DMS79 (cell line): ENCODE measurements around the gene TRABD2A.
"Not testable (repeated sequence)": the region's sequence is repeated elsewhere in the genome, so short reads cannot be mapped to it uniquely, and the experiment has no call there.

Source experiments
- DNase-seq: peaks from one replicate; lab custom pipeline; 2025; lab: John Stamatoyannopoulos, UW

Gene TRABD2A

DNA sequence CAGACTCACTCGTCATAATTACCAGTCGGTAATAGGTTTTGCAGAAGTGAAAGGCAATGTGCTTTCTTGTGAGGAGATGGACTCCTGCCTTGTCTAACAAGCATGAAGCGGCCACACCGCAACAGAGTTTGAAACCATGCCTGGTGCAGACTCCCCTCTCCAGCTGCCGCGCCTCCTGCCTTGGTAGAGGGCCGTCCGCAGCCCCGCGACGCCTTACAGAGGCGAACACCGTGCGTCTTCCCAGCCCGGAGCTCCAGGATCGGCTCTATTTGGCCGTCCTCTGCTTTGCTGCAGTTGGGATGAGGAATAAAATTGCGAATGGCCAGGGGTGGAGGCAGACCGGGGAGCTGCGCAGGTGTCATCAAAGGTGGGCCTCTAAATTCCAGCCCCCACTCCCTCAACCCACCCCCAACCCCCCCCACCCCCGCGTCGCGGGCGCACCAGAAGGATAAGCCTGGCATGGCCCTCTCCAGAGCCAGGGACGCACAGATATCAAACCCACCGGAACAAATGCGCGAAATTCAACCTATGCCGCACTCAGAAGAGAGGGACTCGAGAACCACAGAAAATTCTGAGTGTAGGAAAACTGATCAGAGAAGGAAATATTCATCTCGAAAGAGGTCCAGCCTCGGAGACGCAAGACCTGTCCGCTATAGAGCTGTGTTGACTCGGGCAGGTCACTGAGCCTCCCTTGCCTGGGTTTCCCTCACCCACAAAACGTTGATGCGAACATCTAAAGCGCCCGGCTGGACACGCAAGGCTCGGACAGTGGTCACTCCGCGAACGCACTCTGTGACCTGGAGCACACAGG lies 1.1 kb downstream of the TRABD2A start:
- no peak for DNase-seq

DNA sequence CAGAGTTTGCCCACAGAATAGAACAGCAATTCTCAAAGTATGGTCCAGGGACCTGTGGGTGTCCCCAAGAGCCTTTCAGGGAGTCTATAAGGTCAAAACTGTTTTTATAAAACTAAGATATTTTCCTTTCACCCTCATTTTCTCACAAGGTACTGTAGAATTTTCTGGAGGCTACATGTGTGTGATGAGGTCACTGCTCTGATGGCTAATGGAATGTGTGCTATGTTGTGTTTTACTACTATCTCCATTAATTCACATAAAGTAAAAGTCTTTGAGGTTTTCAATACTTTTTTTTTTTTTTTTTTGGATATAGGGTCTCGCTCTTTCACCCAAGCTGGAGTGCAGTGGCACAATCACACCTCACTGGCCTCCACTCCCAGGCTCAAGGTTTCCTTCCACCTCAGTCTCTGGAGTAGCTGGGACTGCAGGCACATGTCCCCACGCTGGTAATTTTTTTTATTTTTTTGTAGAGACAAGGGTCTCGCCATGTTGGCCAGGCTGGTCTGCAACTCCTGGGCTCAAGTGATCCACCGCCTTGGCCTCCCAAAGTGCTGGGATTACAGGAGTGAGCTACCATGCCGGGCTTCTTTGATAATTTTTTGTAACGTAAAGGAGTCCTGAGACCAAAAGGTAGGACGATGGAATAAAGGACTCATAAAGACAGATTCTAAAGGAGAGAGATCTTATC lies 1.8 kb downstream of the TRABD2A start:
- no peak for DNase-seq

DNA sequence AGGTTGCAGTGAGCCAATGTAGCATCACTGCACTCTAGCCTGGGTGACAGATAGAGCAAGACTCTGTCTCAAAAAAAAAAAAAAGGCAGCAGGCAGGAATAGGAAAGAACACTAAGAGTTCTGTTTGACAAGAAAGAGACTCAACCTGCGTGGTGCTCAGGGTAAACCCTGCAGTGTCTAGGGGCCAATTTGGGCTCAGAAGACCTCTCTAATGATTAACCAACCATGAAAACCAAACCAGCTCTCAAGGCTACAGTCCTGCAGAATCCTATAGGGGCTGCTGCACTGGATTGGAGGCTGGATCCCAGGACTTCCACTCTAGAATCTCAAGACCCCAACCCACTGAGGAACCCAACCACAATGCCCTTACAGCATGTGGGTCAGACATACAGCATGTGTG lies 2.4 kb downstream of the TRABD2A start:
- DNase-seq, result peak; percentile 42

DNA sequence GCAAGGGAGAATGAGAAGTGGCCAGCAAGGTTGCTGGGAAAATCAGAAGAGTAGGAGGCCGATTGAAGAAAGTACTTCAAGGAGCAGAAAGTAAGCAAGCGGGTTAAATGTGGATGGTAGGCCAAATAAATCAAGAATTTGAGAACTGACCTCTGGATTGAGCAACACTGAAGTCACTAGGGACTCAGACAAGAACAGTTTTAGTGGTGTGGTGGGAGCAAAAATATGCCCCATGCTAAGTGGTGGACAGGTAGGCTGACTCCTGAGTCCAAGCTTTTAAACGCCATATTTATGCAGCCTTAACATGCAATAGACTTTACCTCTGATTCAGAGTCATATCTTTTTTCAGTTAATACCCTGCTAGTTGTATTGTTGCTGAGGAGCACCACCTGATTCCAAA lies 4.5 kb downstream of the TRABD2A start:
- no peak for DNase-seq

DNA sequence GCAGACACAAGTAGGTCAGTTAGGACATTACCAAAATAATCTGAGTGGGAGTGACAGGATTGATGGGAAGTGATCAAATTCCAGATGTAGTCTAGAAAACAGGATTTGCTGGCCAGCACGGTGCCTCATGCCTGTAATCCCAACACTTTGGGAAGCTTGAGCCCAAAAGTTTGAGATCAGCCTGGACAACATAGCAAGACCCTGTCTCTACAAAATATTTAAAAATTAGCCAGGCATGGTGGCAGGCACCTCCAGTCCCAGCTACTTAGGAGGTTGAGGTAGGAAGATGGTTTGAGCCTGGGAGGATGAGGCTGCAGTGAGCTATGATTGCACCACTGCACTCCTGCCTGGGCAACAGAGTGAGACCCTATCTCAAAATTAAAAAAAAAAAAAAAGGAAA lies 5.3 kb downstream of the TRABD2A start:
- not testable (repeated sequence) for DNase-seq

DNA sequence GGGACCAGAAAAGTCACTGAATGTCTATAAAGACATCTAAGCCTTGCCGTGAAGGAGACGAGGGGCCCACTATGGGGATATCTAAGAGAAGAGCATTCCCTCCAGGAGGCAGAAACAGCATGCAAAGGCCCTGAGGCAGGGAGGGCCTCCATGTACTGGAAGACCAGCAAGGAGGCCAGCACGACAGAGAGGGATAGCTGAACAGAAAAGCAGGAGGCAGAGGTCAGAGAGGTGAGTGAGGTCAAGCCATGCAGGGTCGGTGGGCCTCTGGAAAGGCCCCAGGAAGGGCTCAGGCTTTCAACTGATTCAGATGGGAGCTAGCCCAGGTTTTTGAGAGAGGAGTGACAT lies 5.7 kb downstream of the TRABD2A start:
- DNase-seq, result no peak

DNA sequence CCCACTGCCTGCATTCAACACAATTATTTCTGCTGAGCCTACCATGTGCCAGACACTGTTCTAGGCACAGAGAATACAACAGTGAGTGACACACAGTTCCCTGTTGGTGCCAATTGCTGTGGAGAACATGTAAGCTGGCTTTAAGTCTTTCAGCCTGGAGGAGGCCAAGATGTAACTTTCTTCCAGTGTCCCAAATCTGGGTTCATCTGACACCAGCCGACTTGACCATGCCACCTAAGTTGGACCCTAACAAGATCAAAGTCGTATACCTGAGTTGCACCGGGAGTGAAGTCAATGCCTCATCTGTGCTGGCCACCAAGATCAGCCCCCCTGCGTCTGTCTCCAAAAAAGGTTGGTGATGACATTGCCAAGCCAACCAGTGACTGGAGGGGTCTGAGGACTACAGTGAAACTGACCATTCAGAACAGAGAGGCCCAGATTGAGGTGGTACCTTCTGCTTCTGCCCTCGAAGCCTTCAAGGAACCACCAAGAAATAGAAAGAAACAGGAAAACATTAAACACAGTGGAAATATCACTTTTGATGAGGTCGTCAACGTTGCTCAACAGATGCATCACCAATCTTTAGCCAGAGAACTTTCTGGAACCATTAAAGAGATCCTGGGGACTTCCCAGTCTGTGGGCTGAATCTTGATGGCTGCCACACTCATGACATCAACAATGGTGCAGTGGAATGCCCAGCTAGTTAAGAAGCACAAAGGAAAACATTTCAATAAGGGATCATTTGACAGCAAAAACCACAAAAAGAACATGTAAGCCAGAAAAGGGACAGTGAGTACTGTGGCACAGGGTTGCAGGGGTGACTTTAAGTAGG lies 6.3 kb downstream of the TRABD2A start:
- no peak for DNase-seq

DNA sequence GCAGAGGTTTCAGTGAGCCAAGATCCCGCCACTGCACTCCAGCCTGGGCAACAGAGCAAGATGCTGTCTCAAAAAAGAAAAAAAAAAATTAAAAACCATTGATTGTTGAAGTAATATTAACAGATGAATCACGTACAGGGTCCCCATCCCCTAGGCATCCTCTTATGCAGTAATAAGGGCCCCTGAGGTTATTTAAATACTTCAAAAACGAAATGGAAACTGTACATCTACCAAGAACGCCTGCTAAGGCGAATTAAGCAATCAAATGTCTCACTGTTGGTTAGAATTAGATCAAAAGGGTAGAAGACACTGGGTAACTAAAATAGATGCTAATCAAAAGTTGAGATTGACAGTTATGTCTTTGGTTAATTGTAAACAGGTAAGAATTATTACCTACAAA lies 7.5 kb downstream of the TRABD2A start:
- no peak for DNase-seq

DNA sequence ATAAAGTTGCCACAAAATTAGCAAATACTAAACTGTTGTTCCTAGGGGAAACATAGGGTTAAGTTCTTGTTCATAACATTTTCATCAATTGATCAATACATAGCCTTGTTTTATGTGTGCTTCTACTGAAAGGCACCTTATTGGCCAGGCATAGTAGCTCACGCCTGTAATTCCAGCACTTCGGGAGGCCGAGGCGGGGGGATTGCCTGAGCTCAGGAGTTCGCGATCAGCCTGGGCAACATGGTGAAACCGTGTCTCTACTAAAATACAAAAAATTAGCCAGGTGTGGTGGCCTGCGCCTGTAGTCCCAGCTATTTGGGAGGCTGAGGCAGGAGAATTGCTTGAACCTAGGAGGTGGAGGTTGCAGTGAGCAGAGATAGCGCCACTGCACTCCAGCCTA lies 8.2 kb downstream of the TRABD2A start:
- DNase-seq, result not testable (repeated sequence)

DNA sequence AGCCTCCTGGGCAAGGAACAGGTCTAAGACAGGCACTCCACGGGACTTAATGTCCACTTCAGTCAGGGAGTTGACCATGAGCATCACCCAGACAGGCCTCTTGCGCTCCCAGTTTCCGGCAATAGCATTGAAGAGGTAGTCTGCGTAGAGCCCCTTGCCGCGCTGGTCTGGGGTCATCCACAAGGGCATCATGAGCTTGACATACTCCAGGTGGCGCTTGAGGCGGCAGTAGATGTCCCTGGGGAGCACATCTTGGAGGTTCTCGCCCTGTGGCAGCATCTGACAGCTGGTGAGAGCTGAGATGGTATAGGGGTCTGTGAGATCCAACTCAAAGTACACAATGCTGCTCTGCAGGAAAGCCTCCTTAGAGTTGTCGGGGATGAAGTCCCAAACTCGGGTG lies 10.6 kb downstream of the TRABD2A start:
- no peak for DNase-seq

DNA sequence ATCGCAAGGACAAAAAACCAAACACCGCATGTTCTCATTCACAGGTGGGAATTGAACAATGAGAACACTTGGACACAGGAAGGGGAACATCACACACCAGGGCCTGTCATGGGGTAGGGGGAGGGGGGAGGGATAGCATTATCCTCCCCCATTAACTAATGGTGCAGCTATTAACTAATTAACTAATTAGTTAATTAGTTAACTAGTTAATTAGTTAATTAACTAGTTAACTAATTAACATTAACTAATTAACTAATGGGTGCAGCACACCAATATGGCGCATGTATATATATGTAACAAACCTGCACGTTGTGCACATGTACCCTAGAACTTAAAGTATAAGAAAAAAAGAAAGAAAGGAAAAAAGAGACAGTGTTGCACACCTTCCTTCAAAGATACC lies 12.6 kb downstream of the TRABD2A start:
- not testable (repeated sequence) for DNase-seq

DNA sequence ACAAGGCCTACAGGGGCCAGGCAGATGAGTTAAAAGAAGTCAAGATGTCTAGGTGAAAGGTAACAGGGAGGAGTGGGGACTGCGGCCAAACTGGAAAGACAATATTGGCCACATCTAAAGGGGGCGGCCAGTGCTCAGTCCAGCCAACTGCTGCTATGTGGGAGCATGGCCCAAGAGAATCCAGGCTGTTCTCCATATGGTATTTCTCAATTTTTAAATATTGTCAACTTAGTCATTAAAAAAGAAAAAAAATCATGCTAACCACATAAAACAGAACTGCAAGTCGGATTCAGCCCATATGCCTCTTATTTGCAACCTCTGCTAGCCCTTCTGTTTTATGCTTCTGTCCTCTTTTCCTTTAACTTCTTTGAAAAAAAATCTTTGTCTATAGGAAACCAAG lies 14.8 kb downstream of the TRABD2A start:
- DNase-seq, result no peak

DNA sequence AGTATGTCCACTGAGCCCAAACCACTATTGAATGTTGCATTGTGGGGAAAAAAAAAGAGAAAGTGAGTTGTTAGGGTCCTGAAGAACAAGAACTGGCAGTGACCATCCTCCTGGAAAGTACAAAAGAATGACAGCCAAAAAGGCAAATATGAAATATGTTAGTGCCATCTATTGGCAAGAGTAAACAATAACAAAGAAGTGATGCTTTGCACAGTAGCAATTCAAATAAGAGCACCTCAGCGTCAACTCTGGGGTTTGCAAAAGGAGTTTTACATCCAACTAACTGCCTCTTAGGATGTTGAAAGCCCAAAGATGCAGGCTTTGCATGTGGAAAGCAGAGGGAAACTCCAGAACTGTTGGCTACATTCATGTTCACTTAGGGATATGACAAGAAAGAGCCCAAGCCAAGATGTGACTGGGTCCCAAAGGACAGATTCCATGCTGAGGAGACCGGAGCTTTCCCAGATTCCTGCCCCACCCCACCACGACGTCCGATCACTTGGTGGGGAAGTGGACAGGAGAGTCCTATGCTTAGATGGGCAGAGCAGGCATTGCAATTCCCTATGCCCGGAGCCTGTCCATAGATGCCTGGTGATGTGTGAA lies 15.6 kb downstream of the TRABD2A start:
- no peak for DNase-seq

DNA sequence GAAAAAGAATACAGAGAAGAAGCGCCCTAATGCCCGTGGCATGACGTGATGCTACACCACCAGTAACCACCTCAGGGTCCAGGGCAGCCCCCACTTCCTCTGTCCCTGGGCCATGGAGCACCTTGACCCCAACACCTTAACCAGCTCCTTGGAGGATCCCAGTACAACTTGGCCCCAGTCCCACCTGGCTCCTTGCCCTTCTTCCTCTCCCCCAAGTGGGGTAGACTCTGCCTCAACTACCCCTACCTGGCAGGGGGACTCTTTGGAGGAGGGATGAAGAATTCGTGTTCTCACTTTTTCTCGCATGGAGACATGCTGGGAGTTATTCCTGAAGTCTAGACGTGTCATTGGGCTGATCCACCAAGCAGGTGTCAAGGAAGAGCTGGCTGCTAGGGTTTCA lies 18.9 kb downstream of the TRABD2A start:
- no peak for DNase-seq

DNA sequence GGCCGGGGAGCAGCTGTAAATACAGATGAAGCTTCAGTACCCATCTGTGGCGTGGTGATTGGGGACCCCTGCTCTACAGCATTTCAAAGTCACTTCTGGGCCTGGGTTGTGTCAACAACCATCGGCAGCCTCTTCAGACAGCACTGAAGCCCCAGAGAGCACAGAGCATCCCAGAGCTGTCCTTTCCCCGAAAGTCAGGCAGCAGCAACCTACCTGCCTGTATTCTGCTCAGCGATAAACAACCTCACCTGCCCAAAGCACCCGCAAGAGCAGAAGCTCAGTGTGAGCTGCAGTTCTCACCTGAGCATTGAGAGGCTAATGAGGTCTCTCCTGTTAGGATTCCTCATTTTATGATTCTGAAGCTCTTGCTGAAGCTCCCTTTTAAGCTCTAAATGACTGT lies 19.3 kb downstream of the TRABD2A start:
- DNase-seq, result no peak

DNA sequence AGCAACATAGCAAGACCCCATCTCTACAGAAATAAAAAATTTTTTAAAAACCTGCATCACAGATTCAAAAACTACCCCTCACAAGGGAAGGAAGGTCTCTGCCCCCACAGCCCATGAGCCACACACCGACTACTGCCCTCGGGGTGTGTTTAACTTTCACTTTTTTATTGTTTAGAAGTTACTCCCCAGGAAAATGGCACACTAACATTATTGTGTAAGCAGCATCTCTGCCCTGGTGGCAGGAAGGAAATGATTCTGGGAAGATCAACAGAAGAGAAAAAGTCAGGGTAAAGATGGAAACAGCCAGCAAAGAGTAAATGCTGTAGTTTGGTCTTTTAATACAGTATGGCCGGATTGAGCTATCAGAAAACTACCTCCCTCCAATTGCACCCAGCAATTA lies 21.9 kb downstream of the TRABD2A start:
- DNase-seq, result no peak

DNA sequence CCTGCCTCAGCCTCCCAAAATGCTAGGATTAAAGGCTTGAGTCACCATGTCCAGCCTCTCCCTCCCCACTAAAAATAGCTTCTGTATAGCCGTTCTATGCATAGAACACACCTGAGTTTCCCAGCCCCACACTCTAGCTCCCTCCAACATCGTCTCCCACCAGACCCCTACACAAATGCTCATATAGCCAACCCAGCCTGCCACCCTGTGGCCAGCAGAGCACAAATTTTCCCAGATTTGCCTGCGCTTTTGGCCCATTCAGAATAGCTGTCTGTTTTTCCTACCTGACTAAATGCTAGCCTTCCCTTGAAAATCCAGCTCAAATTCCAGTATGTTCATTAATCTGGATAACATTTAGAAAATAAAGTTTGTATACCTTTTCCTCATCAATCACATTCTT lies 22.8 kb downstream of the TRABD2A start:
- DNase-seq, result no peak

DNA sequence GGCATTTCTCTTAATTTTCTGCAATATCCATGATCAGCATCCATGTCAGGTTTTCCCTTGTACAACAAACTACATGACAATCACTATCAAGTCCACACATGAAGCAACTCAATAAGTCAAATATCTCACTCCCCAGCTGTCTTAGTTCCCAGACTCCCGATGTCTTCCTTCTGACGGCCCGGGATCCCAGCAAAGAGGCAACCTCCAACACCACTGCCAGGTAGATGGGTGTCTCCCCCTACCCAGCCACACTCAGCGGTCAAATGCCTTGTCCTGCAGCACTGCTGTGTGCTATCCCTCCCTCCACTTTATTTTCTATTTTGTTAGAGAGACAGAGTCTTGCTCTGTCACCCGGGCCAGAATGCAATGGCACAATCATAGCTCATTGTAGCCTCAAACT lies 23.3 kb downstream of the TRABD2A start:
- no peak for DNase-seq

DNA sequence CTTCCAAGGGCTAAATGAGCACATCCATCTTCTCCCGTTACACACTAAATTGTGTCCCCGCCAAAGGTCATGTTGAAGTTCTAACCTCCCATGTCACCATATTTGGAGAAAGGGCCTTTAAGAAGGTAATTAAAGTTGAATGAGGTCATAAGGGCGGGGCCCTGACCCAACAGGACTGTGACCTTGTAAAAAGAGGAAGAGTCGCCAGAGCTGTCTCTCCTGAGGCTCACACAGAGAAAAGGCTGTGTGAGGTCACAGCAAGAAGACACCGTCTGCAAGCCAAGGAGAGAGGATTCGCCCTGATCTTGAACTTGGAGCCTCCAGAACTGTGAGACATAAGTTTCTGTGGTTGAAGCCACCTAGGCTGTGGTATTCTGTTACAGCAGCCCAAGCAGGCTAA lies 24.1 kb downstream of the TRABD2A start:
- no peak for DNase-seq

DNA sequence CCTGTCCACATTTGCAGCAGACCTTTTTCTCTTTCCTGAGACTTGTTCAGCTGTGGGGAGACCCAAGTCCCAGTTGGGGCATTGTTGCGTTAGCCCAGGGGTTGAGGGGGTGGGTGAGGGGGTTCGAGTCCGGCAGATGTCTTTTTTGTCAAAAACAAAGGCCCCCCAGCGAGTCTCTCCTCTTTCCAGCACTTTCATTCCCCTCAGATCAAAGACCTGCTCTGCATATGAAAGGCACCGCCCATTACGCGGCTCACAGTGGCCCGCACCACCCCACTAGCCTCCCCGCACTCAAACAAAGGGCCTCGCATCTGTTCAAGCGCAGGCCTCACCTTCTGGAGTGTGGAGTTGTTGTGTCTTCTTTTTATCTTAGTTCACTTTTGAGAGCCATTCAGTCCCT lies 25.2 kb downstream of the TRABD2A start:
- DNase-seq, result no peak

DNA sequence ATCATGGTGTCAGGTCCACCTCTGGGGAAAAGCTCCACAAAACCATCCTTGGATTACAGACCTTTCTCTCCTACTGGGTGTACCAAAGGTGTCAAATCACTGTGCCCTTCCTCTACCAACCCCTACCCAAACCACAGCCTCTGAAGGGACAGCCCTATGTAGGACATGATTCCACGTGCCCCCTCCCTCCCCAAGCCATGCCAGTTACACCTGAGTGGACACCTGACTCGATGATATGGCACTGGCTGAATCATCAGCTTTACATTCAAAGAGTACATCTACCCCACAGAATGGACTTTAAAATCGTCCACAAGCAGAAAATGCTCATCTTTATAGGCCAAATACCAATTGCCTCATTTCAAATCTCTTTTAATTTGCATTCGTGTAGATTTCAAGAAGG lies 26.0 kb downstream of the TRABD2A start:
- DNase-seq, result no peak

DNA sequence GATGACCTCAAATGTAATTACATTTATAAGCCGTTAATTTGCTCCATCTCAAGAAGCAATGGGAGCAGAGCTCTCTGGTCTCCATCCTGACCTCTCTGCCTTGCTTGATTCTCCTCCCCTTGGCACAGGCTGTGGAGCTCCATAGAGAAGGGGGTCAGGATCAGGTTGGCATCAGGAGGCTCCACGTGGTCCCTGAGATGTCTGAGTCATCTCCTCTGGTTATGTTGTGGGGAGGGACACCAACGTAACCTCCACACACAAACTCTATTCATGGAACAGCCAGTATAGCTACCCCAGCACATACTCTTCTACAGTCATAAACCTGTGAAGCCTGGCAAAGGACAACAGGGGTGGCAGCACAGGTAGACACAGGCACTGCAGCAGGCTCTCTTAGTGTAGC lies 29.0 kb downstream of the TRABD2A start:
- no peak for DNase-seq

DNA sequence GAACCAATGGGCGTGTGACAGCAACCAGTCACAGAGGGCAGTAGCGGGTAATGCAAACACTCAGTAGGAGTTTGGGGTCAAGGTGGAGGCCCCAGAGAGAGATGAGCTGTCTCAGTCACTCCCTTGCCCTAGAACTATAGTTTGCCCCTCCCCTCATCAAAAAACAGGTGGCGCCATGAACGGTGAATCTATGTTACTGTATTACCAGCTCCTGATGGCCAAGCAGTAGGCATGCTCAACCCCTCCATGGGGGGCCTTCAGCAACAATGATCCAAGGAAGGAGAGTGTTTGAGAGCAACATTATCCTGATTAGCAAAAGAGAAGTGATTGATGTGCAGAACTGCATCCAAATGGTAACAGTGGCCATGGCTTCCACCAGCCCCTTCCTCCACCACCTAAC lies 30.4 kb downstream of the TRABD2A start:
- DNase-seq, result no peak
